ENCODE results near the gene GCN1. TPM values are rescaled to one million over a fixed set of nuclear protein-coding genes. Genes with fewer than 3 reads are reported as not detected.

Gene GCN1
- total and polyA plus RNA-seq, 10 of the 15 experiments (the other 5 are each of a cell fraction or from before 2014, with no cell fraction given) = 10.8 to 150 (median 58.3) TPM

DNA sequence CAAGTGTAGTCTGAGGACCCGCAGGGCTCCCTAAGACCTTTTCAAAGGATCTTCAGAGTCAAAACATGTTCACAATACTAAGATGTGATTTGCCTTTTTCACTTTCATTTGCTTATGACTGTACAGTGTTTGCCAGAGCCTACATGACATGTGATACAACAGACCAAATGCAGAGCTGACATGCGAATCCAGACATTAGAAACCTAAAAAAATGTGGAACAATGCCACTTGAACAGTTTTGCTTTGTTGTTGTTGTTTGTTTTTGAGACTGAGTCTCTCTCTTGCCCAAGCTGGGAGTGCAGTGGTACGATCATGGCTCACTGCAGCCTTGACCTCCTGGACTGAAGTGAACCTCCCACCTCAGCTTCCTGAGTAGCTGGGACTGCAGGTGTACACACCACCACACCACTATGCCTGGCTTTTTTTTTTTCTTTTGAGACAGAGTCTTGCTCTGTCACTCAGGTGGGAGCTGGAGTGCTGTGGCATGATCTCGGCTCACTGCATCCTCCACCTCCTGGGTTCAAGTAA is 72.7 kb downstream of the GCN1 start (continued):
- TF ChIP-seq MEF2B (IDR thresholded peaks at IDR 0.05; ENCODE audit: partially characterized antibody, poor library complexity, severe bottlenecking) (peak; percentile 45), CHD2 (IDR thresholded peaks at IDR 0.05; ENCODE audit: borderline replicate concordance, low read depth, low read length) (no peak), PML (IDR thresholded peaks at IDR 0.05; ENCODE audit: low read length) (peak; percentile 58; the same call in 1 of the 2 replicates), NBN (IDR thresholded peaks at IDR 0.05) (peak; percentile 75; the same call in 1 of the 2 replicates), BHLHE40 (IDR thresholded peaks at IDR 0.05; ENCODE audit: borderline replicate concordance in 1 of 2, low read depth in 2 of 2, low read length in 1 of 2) (peak in 1 of 2 experiments; percentile 25; a peak in 1 of 4 replicates), ZBED1 (IDR thresholded peaks at IDR 0.05; ENCODE audit: borderline replicate concordance) (0 out of 2 replicates have a peak, but pooled peaks have one; percentile 42), TAF1 (IDR thresholded peaks at IDR 0.05; ENCODE audit: borderline replicate concordance, low read depth, low read length) (no peak), FOXM1 (IDR thresholded peaks at IDR 0.05; ENCODE audit: low read depth, low read length) (no peak), IKZF2 (IDR thresholded peaks at IDR 0.05) (peak; percentile 81), NFIC (IDR thresholded peaks at IDR 0.05; ENCODE audit: low read depth, low read length) (peak; percentile 78; the same call in 1 of the 2 replicates), YBX1 (IDR thresholded peaks at IDR 0.05) (no peak), BRCA1 (IDR thresholded peaks at IDR 0.05; ENCODE audit: low read depth, low read length) (no peak)
- TF ChIP-seq, protein P1, sequence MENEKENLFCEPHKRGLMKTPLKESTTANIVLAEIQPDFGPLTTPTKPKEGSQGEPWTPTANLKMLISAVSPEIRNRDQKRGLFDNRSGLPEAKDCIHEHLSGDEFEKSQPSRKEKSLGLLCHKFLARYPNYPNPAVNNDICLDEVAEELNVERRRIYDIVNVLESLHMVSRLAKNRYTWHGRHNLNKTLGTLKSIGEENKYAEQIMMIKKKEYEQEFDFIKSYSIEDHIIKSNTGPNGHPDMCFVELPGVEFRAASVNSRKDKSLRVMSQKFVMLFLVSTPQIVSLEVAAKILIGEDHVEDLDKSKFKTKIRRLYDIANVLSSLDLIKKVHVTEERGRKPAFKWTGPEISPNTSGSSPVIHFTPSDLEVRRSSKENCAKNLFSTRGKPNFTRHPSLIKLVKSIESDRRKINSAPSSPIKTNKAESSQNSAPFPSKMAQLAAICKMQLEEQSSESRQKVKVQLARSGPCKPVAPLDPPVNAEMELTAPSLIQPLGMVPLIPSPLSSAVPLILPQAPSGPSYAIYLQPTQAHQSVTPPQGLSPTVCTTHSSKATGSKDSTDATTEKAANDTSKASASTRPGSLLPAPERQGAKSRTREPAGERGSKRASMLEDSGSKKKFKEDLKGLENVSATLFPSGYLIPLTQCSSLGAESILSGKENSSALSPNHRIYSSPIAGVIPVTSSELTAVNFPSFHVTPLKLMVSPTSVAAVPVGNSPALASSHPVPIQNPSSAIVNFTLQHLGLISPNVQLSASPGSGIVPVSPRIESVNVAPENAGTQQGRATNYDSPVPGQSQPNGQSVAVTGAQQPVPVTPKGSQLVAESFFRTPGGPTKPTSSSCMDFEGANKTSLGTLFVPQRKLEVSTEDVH (IDR thresholded peaks at IDR 0.05; ENCODE audit: low read depth, partially characterized antibody) = no peak
- TF ChIP-seq, protein P2, sequence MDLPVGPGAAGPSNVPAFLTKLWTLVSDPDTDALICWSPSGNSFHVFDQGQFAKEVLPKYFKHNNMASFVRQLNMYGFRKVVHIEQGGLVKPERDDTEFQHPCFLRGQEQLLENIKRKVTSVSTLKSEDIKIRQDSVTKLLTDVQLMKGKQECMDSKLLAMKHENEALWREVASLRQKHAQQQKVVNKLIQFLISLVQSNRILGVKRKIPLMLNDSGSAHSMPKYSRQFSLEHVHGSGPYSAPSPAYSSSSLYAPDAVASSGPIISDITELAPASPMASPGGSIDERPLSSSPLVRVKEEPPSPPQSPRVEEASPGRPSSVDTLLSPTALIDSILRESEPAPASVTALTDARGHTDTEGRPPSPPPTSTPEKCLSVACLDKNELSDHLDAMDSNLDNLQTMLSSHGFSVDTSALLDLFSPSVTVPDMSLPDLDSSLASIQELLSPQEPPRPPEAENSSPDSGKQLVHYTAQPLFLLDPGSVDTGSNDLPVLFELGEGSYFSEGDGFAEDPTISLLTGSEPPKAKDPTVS (IDR thresholded peaks at IDR 0.05; ENCODE audit: low read depth, low read length) = no peak
- TF ChIP-seq, protein P3, sequence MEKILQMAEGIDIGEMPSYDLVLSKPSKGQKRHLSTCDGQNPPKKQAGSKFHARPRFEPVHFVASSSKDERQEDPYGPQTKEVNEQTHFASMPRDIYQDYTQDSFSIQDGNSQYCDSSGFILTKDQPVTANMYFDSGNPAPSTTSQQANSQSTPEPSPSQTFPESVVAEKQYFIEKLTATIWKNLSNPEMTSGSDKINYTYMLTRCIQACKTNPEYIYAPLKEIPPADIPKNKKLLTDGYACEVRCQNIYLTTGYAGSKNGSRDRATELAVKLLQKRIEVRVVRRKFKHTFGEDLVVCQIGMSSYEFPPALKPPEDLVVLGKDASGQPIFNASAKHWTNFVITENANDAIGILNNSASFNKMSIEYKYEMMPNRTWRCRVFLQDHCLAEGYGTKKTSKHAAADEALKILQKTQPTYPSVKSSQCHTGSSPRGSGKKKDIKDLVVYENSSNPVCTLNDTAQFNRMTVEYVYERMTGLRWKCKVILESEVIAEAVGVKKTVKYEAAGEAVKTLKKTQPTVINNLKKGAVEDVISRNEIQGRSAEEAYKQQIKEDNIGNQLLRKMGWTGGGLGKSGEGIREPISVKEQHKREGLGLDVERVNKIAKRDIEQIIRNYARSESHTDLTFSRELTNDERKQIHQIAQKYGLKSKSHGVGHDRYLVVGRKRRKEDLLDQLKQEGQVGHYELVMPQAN (conservative IDR thresholded peaks at IDR 0.05) = no peak
- TF ChIP-seq, protein P4, sequence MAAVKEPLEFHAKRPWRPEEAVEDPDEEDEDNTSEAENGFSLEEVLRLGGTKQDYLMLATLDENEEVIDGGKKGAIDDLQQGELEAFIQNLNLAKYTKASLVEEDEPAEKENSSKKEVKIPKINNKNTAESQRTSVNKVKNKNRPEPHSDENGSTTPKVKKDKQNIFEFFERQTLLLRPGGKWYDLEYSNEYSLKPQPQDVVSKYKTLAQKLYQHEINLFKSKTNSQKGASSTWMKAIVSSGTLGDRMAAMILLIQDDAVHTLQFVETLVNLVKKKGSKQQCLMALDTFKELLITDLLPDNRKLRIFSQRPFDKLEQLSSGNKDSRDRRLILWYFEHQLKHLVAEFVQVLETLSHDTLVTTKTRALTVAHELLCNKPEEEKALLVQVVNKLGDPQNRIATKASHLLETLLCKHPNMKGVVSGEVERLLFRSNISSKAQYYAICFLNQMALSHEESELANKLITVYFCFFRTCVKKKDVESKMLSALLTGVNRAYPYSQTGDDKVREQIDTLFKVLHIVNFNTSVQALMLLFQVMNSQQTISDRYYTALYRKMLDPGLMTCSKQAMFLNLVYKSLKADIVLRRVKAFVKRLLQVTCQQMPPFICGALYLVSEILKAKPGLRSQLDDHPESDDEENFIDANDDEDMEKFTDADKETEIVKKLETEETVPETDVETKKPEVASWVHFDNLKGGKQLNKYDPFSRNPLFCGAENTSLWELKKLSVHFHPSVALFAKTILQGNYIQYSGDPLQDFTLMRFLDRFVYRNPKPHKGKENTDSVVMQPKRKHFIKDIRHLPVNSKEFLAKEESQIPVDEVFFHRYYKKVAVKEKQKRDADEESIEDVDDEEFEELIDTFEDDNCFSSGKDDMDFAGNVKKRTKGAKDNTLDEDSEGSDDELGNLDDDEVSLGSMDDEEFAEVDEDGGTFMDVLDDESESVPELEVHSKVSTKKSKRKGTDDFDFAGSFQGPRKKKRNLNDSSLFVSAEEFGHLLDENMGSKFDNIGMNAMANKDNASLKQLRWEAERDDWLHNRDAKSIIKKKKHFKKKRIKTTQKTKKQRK (IDR thresholded peaks at IDR 0.05; ENCODE audit: low read depth, low read length) = no peak
- TF ChIP-seq, protein P5, sequence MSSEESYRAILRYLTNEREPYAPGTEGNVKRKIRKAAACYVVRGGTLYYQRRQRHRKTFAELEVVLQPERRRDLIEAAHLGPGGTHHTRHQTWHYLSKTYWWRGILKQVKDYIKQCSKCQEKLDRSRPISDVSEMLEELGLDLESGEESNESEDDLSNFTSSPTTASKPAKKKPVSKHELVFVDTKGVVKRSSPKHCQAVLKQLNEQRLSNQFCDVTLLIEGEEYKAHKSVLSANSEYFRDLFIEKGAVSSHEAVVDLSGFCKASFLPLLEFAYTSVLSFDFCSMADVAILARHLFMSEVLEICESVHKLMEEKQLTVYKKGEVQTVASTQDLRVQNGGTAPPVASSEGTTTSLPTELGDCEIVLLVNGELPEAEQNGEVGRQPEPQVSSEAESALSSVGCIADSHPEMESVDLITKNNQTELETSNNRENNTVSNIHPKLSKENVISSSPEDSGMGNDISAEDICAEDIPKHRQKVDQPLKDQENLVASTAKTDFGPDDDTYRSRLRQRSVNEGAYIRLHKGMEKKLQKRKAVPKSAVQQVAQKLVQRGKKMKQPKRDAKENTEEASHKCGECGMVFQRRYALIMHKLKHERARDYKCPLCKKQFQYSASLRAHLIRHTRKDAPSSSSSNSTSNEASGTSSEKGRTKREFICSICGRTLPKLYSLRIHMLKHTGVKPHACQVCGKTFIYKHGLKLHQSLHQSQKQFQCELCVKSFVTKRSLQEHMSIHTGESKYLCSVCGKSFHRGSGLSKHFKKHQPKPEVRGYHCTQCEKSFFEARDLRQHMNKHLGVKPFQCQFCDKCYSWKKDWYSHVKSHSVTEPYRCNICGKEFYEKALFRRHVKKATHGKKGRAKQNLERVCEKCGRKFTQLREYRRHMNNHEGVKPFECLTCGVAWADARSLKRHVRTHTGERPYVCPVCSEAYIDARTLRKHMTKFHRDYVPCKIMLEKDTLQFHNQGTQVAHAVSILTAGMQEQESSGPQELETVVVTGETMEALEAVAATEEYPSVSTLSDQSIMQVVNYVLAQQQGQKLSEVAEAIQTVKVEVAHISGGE (CRISPR knock-in tag; IDR thresholded peaks at IDR 0.05) = no peak
